Measurements from ENCODE around the gene ETHE1. TPM values are rescaled to one million over a fixed set of nuclear protein-coding genes. Genes with fewer than 3 reads are reported as not detected.

The ETHE1 gene
- total RNA-seq, 1 experiment from 2014 or later, result 19.0 TPM

- peaks cover 15% of the 10 kb centered on the region for H3K4me1 Mint-ChIP-seq
- H3K4me3 Mint-ChIP-seq, result peak overlapping the region; percentile 91
- no peaks in the 10 kb centered on the region for H3K9me3 Mint-ChIP-seq
- H3K36me3 Mint-ChIP-seq, result no peaks in the 10 kb centered on the region
- POLR2A ChIA-PET, result interaction anchor here (1.3 to 2.2 kb wide), 6 partner anchors 39 to 206 kb away, joined by 3 to 11 read pairs (median 6); partner anchors contain the start of genes PHLDB3 and ZNF575
- H3K27ac Mint-ChIP-seq, result peak overlapping the region; percentile 88
- H3K27me3 Mint-ChIP-seq (ENCODE audit: low read depth), result peaks cover 71% of the 10 kb centered on the region
- DNase-seq (ENCODE audit: low spot score), result no peak
- CTCF ChIA-PET, result interaction anchor here (0.6 to 5.0 kb wide), 18 partner anchors 9 to 205 kb away, joined by 3 to 66 read pairs (median 6); partner anchors contain the start of genes IRGQ, PHLDB3, ZNF575 and ZNF576
- no peak for ATAC-seq
- TF ChIP-seq IRF1 (CRISPR knock-in tag; IDR thresholded peaks at IDR 0.05) (no peak), ZNF512 (CRISPR knock-in tag; IDR thresholded peaks at IDR 0.05; ENCODE audit: borderline replicate concordance) (no peak), PRDM15 (CRISPR knock-in tag; IDR thresholded peaks at IDR 0.05) (no peak), MAX (CRISPR knock-in tag; IDR thresholded peaks at IDR 0.05) (peak; percentile 89), FOXP4 (CRISPR knock-in tag; IDR thresholded peaks at IDR 0.05) (0 out of 2 replicates have a peak, but pooled peaks have one; percentile 55), SP1 (CRISPR knock-in tag; conservative IDR thresholded peaks at IDR 0.05) (no peak), ETV6 (CRISPR knock-in tag; IDR thresholded peaks at IDR 0.05) (peak; percentile 77; the same call in 1 of the 2 replicates), RORB (CRISPR knock-in tag; IDR thresholded peaks at IDR 0.05) (no peak), E2F5 (CRISPR knock-in tag; IDR thresholded peaks at IDR 0.05) (0 out of 2 replicates have a peak, but pooled peaks have one; percentile 66), ZNF425 (CRISPR knock-in tag; conservative IDR thresholded peaks at IDR 0.05) (no peak), FOXK1 (CRISPR knock-in tag; IDR thresholded peaks at IDR 0.05) (no peak; the same call in 1 of the 2 replicates), NFE2L1 (CRISPR knock-in tag; IDR thresholded peaks at IDR 0.05) (no peak), NR2C2 (CRISPR knock-in tag; IDR thresholded peaks at IDR 0.05) (no peak), ZNF423 (CRISPR knock-in tag; IDR thresholded peaks at IDR 0.05) (no peak), E2F1 (CRISPR knock-in tag; IDR thresholded peaks at IDR 0.05) (no peak), ZNF232 (CRISPR knock-in tag; IDR thresholded peaks at IDR 0.05) (peak; percentile 71; the same call in 1 of the 2 replicates), NFATC4 (CRISPR knock-in tag; IDR thresholded peaks at IDR 0.05) (no peak), TEAD1 (CRISPR knock-in tag; IDR thresholded peaks at IDR 0.05) (peak; percentile 28; the same call in 1 of the 2 replicates), TP53 (CRISPR knock-in tag; IDR thresholded peaks at IDR 0.05) (no peak), CREM (CRISPR knock-in tag; IDR thresholded peaks at IDR 0.05) (peak; percentile 52; the same call in 1 of the 2 replicates), SMAD4 (CRISPR knock-in tag; IDR thresholded peaks at IDR 0.05) (no peak), HMGXB4 (CRISPR knock-in tag; IDR thresholded peaks at IDR 0.05) (0 out of 2 replicates have a peak, but pooled peaks have one; percentile 17), NR3C1 (CRISPR knock-in tag; conservative IDR thresholded peaks at IDR 0.05; ENCODE audit: low read depth) (no peak)
Measured at GRCh38 chr19:43462785-43463380, 64.1 kb downstream of the ETHE1 start.

All from WTC11 (cell line).